Neuronal stem cell (in vitro differentiated cells): Measurements from ENCODE around the gene CADM2.

ENCODE experiments used
- DNase-seq: peaks from one replicate; pipeline ENCODE4 v3.0.0-alpha.2; 2013; ENCODE audit warnings: low spot score
- H2AFZ ChIP-seq: one replicate; pipeline ENCODE4 v1.6.1; 2013; ENCODE audit warnings: mild to moderate bottlenecking, low read length, inconsistent platforms
- H2AK5ac ChIP-seq: 2 replicates; pipeline ENCODE4 v1.6.1; 2013; ENCODE audit warnings: low read depth, mild to moderate bottlenecking, inconsistent platforms, low read length, moderate library complexity, mixed read lengths
- H2BK120ac ChIP-seq: 2 replicates; pipeline ENCODE4 v1.6.1; 2013; ENCODE audit warnings: low read depth, mild to moderate bottlenecking, inconsistent platforms, low read length, moderate library complexity, mixed read lengths
- H2BK12ac ChIP-seq: one replicate; pipeline ENCODE4 v1.6.1; 2013; ENCODE audit warnings: low read length, inconsistent platforms
- H2BK15ac ChIP-seq: 2 replicates; pipeline ENCODE4 v1.6.1; 2013; ENCODE audit warnings: mild to moderate bottlenecking, low read length, inconsistent platforms, mixed read lengths
- H2BK5ac ChIP-seq: one replicate; pipeline ENCODE4 v1.6.1; 2013; ENCODE audit warnings: inconsistent platforms, mild to moderate bottlenecking, low read length, moderate library complexity
- H3K14ac ChIP-seq: one replicate; pipeline ENCODE4 v1.6.1; 2013; ENCODE audit warnings: low read length, inconsistent platforms
- H3K18ac ChIP-seq: 2 replicates; pipeline ENCODE4 v1.6.1; 2013; ENCODE audit warnings: low read length, inconsistent platforms
- H3K23ac ChIP-seq: 2 replicates; pipeline ENCODE4 v1.6.1; 2013; ENCODE audit warnings: low read depth, mild to moderate bottlenecking, mixed read lengths, low read length, inconsistent platforms; ENCODE audit not compliant: poor library complexity
- H3K27ac ChIP-seq: replicated peaks from 3 replicates; pipeline ENCODE4 v1.5.1; 2013; ENCODE audit warnings: low read length, inconsistent platforms
- H3K27me3 ChIP-seq, 3 experiments: 2 replicates each; pipeline ENCODE4 v1.6.1; 2013; ENCODE audit warnings: low read length in 3 of 3, mild to moderate bottlenecking in 2 of 3, inconsistent platforms in 1 of 3, low read depth in 1 of 3, mixed read lengths in 1 of 3, moderate library complexity in 1 of 3; ENCODE audit not compliant: control insufficient read depth in 3 of 3, insufficient read depth in 3 of 3
- H3K36me3 ChIP-seq, 2 donors: replicated peaks in 1 of 2; 2 replicates each; pipeline ENCODE4 v1.6.1; 2013; ENCODE audit warnings: low read length in 2 of 2; ENCODE audit not compliant: control insufficient read depth in 2 of 2, insufficient read depth in 2 of 2
- H3K4ac ChIP-seq: 2 replicates; pipeline ENCODE4 v1.6.1; 2013; ENCODE audit warnings: inconsistent platforms, mild to moderate bottlenecking, low read length, moderate library complexity
- H3K4me1 ChIP-seq, 2 donors: 1 replicate in 1 of 2; 2 replicates in 1 of 2; pipeline ENCODE4 v1.6.1; 2013; ENCODE audit warnings: low read length in 2 of 2, low read depth in 1 of 2; ENCODE audit not compliant: control insufficient read depth in 2 of 2, insufficient read depth in 1 of 2
- H3K4me2 ChIP-seq: one replicate; pipeline ENCODE4 v1.6.1; 2013; ENCODE audit warnings: mild to moderate bottlenecking, low read length, inconsistent platforms; ENCODE audit not compliant: insufficient read depth, poor library complexity, severe bottlenecking
- H3K4me3 ChIP-seq, 2 donors: 2 replicates each; pipeline ENCODE4 v1.5.1; 2013; ENCODE audit warnings: low read length in 2 of 2, mild to moderate bottlenecking in 2 of 2, inconsistent platforms in 1 of 2, moderate library complexity in 1 of 2
- H3K79me1 ChIP-seq: one replicate; pipeline ENCODE4 v1.6.1; 2013; ENCODE audit warnings: low read depth, mild to moderate bottlenecking, inconsistent platforms, low read length, moderate library complexity
- H3K9ac ChIP-seq: one replicate; pipeline ENCODE4 v1.6.1; 2013; ENCODE audit warnings: mild to moderate bottlenecking, low read depth, low read length, inconsistent platforms; ENCODE audit not compliant: poor library complexity
- H3K9me3 ChIP-seq, 2 donors: replicated peaks in 1 of 2; 2 replicates each; pipeline versions ENCODE3 to v1.6.1; 2013; ENCODE audit warnings: low read length in 2 of 2, mild to moderate bottlenecking in 2 of 2, inconsistent platforms in 1 of 2, low read depth in 1 of 2, mixed read lengths in 1 of 2, moderate library complexity in 1 of 2; ENCODE audit not compliant: control insufficient read depth in 2 of 2, insufficient read depth in 1 of 2
- H4K8ac ChIP-seq: one replicate; pipeline ENCODE4 v1.6.1; 2013; ENCODE audit warnings: low read depth, mild to moderate bottlenecking, inconsistent platforms, low read length, moderate library complexity
- H4K91ac ChIP-seq: one replicate; pipeline ENCODE4 v1.6.1; 2013; ENCODE audit warnings: low read length, low read depth, mild to moderate bottlenecking, inconsistent platforms; ENCODE audit not compliant: poor library complexity
- WGBS, 2 donors: extraction: QIAGEN DNeasy Blood & Tissue Kit; methylation state at CpG; one replicate each; pipeline ENCODE4 v1.1.7; 2013; ENCODE audit warnings: missing lambda C conversion rate in 2 of 2, mixed read lengths in 1 of 2; ENCODE audit not compliant: insufficient read length in 2 of 2, insufficient replicate concordance in 1 of 2; ENCODE audit errors: extremely low coverage in 2 of 2; 5-methylcytosine and 5-hydroxymethylcytosine counted together

Gene CADM2

DNA sequence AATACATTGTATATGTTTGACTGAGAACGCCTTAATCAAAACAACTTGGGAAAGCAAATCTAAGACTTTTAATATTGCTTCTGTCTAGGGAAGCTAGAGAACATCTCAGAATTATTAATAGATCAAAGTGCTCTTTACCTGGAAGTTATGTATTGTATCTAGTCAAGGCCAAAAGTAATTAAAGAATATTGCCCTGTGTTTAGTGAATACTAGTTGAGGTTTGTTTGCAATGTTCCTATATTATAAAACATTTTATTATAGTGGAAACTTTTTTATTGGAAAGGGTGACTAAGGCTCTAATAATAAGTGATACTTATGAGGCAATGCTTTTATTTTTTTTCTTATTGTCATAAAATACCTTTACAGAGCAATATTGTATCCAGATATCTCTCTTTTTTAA is 118.2 kb downstream of the CADM2 start:
- WGBS, 2 donors: no CpG with 5 or more reads among the region's 1 CpG

DNA sequence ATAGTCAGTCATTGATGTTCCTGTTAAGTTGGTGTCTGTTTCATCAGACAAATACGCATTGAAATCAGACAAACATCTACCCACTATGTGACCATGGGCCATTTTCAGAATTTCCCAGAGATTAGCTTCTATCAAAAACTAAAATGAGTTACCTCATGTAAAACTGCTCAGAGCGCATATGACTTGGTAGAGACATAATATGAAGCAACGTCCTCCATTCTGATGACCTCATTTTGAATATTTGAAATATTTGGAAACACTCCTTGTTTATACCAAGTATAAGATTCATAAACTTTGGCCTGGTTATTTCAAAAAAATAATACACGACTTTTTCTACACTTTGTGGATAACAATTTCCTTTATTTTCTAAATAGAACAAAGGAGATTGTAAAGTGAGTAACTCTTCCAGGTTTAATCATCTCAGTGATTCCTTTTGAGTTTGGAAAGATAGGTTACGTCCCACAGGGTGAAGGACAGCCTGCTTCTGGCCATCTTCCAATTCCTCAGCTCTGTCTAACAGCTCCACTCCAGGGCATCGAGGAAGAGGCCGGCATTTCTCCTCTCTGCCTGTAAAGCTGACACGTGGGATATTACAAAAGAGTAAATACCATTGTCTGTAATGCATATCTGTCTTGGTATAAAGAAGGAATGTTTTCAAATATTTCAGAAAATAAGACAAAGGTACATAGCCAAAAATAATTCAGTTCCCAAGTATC is 122.6 kb downstream of the CADM2 start:
- no peak overlapping the region for H3K14ac ChIP-seq
- no peak overlapping the region for H3K4ac ChIP-seq
- no peak overlapping the region for H4K91ac ChIP-seq
- no peak overlapping the region for H4K8ac ChIP-seq
- H3K9me3 ChIP-seq: no peaks in the 10 kb centered on the region
- H3K23ac ChIP-seq: no peak overlapping the region
- peak overlapping the region; percentile 35 for H2AFZ ChIP-seq
- no peak overlapping the region for H2BK120ac ChIP-seq
- no peak for DNase-seq
- no peaks in the 10 kb centered on the region for H3K27me3 ChIP-seq
- no peak overlapping the region for H3K18ac ChIP-seq
- peaks cover 0 to 9% of the 10 kb centered on the region in 2 donors for H3K4me1 ChIP-seq
- H2BK12ac ChIP-seq: no peak overlapping the region
- H3K27ac ChIP-seq: no peak overlapping the region
- H3K4me2 ChIP-seq: no peak overlapping the region
- no peaks in the 10 kb centered on the region for H3K36me3 ChIP-seq
- H3K9ac ChIP-seq: no peak overlapping the region
- no peak overlapping the region for H3K4me3 ChIP-seq
- no peak overlapping the region for H2BK5ac ChIP-seq
- no CpG with 5 or more reads among the region's 8 CpGs for WGBS, 2 donors
- H2AK5ac ChIP-seq: no peak overlapping the region
- no peak overlapping the region for H2BK15ac ChIP-seq
- no peaks in the 10 kb centered on the region for H3K79me1 ChIP-seq

More for the DNA sequence above, 118.2 kb downstream of the CADM2 start:
- Histone ChIP-seq H3K4me2 (no peak overlapping the region), H3K18ac (no peak overlapping the region), H2BK12ac (no peak overlapping the region), H3K27ac (no peak overlapping the region), H4K8ac (no peak overlapping the region), H3K36me3 (no peaks in the 10 kb centered on the region), H3K4me1 (peaks cover 2 to 6% of the 10 kb centered on the region in 2 donors), H2BK120ac (no peak overlapping the region), H2BK15ac (no peak overlapping the region), H4K91ac (no peak overlapping the region), H2AFZ (no peak overlapping the region), H3K9me3 (no peaks in the 10 kb centered on the region), H3K27me3 (no peaks in the 10 kb centered on the region), H2AK5ac (no peak overlapping the region), H3K4ac (no peak overlapping the region), H3K23ac (no peak overlapping the region), H3K14ac (no peak overlapping the region), H2BK5ac (no peak overlapping the region), H3K4me3 (no peak overlapping the region), H3K79me1 (no peaks in the 10 kb centered on the region), H3K9ac (no peak overlapping the region)
- no peak for DNase-seq

DNA sequence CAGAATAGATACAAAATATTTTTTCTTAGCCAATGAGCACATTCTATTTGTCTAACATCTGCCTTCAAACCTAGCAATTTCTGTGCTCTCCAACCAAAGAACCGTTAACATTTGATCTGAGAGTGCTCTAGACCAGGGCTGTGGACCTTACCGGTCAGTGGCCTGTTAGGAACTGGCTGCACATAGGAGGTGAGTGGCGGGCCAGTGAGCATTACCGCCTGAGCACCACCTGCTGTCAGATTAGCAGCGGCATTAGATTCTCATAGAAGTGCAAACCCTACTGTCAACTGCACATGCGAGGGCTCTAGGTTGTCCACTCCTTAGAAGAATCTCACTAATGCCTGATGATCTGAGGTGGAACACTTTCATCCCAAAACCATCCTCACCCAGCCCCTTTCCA is 131.7 kb downstream of the CADM2 start:
- no peak overlapping the region for H4K91ac ChIP-seq
- DNase-seq: no peak
- no peak overlapping the region for H3K4me2 ChIP-seq
- no peak overlapping the region for H3K4ac ChIP-seq
- H4K8ac ChIP-seq: no peak overlapping the region
- no peak overlapping the region for H2BK12ac ChIP-seq
- H2AFZ ChIP-seq: no peak overlapping the region
- H3K18ac ChIP-seq: no peak overlapping the region
- H3K27me3 ChIP-seq: no peaks in the 10 kb centered on the region
- no CpG with 5 or more reads among the region's 6 CpGs for WGBS, 2 donors
- H2BK15ac ChIP-seq: no peak overlapping the region
- no peaks in the 10 kb centered on the region for H3K79me1 ChIP-seq
- H2AK5ac ChIP-seq: no peak overlapping the region
- no peaks in the 10 kb centered on the region for H3K9me3 ChIP-seq
- no peak overlapping the region for H3K14ac ChIP-seq
- H2BK120ac ChIP-seq: no peak overlapping the region
- no peak overlapping the region for H3K4me3 ChIP-seq
- H3K27ac ChIP-seq: no peak overlapping the region
- H3K23ac ChIP-seq: no peak overlapping the region
- H3K36me3 ChIP-seq: no peaks in the 10 kb centered on the region
- H3K9ac ChIP-seq: no peak overlapping the region
- H2BK5ac ChIP-seq: no peak overlapping the region
- no peaks in the 10 kb centered on the region for H3K4me1 ChIP-seq

DNA sequence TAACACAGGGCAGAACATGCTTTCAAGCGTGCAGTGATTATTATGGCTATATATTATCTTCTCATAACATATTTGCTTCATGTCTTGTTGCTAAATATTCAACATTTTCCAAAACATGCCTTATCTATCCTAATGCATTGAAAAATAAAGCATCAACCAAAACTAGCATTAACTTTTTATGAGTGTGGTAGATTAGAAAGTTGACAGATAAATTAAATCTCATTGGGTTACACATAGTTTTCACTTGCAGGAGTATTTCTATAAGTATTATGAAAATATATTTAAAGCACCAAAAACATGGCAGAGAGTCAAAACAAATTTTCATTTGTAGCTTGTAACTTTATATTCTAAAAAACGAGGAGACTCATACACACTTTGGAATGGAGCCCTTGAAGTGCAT is 141.5 kb downstream of the CADM2 start:
- no peaks in the 10 kb centered on the region for H3K27me3 ChIP-seq
- H3K9me3 ChIP-seq: peaks cover 0 to 2% of the 10 kb centered on the region in 2 donors
- no peak overlapping the region for H3K18ac ChIP-seq
- no peak overlapping the region for H3K4me3 ChIP-seq
- H3K4me1 ChIP-seq: no peaks in the 10 kb centered on the region
- H2BK120ac ChIP-seq: no peak overlapping the region
- no peak overlapping the region for H2BK5ac ChIP-seq
- no peak overlapping the region for H2BK15ac ChIP-seq
- no peaks in the 10 kb centered on the region for H3K79me1 ChIP-seq
- DNase-seq: no peak
- H3K36me3 ChIP-seq: no peaks in the 10 kb centered on the region
- no peak overlapping the region for H3K9ac ChIP-seq
- no peak overlapping the region for H3K14ac ChIP-seq
- no peak overlapping the region for H4K91ac ChIP-seq
- H2BK12ac ChIP-seq: no peak overlapping the region
- H3K4me2 ChIP-seq: no peak overlapping the region
- H2AFZ ChIP-seq: no peak overlapping the region
- H3K27ac ChIP-seq: no peak overlapping the region
- no peak overlapping the region for H4K8ac ChIP-seq
- H2AK5ac ChIP-seq: no peak overlapping the region
- H3K23ac ChIP-seq: no peak overlapping the region
- no peak overlapping the region for H3K4ac ChIP-seq
- no CpG with 5 or more reads among the region's 2 CpGs for WGBS, 2 donors
